ENCODE data around the gene MGAT5. TPM values are rescaled to one million over a fixed set of nuclear protein-coding genes. Genes with fewer than 3 reads are reported as not detected.

Gene MGAT5
- total RNA-seq, 1 donor from 2014 or later = 60.3 TPM

DNA sequence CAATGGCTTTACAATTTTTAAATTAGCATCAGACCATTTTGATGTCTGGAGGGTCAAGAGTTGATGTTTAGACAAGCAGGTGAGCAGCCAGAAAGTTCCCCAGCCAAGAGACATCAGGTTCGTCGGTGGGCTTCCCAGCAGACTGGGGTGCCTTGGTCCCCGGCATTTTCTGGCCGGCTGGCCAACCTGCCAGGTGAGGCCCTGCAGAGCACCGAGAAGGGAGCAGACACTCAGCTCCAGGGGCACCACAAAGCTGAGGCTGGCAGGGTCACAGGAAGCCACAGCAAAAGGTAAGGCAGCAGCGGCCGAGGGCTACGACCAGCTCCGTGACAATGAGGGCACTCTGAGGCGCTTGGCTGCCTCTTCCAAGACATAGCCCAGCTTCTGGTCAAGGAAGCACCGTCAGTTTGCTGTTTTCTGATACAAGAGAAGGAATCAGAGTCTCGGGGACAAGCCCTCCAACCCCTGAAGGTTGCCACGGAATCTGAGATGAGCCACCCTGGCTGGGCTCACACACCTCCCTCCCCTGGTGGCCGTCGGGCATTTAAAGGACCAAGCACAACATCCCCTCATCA, 229.0 kb downstream of the MGAT5 start:
- no peak for DNase-seq (ENCODE audit: low spot score in 2 of 2)
- no peak for FAIRE-seq

- DNase-seq (ENCODE audit: low spot score in 2 of 2) (no peak), FAIRE-seq (no peak)
These were observed 236.0 kb downstream of the MGAT5 start for GRCh38 chr2:134489732-134490384.

DNA sequence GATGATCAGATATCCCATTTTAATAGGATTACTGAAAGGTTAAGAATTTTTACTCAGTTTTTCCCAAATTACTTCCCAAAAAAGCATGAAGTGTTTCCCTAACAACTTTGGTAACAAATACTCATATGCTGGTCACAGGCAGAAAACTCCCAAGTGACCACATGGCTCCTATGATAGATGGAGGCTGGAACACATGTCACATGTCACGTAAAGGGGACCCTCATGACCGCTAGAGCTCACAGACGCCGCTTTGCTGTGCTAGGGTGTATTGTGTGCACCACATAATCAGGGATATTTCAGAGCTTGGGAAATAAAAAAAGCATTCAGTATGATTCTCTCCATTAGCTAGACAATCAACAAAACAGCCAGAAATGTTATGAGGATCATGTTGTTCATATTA, 236.7 kb downstream of the MGAT5 start:
- FAIRE-seq (no peak), DNase-seq (ENCODE audit: low spot score in 2 of 2) (no peak)

DNA sequence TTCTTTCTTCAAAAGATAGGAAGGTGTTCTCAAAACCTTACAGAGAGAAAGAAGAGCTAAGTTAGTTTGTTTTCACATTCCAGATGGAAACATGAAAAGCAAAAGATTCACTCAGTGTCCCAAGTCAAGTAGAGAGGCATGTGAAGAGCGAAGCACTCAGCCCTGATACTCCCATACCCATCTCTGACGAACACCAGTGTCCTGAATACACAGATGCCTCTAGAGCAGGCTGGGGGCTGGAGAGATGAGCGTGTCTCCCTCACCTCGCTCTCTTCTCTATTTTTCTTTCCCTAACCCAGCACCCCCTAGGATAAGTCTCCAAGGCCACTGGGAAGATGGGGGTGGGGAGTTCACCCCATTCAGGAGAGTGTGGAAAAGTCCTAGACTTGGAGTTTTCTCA, 237.2 kb downstream of the MGAT5 start:
- DNase-seq (ENCODE audit: low spot score in 2 of 2) (no peak), FAIRE-seq (no peak)

- FAIRE-seq = no peak
- peak in 1 of 2 donors; percentile 15 for DNase-seq (ENCODE audit: low spot score in 2 of 2)
These were observed 238.0 kb downstream of the MGAT5 start for GRCh38 chr2:134491771-134492441.

- no peak for DNase-seq (ENCODE audit: low spot score in 2 of 2)
- no peak for FAIRE-seq
These were observed 239.9 kb downstream of the MGAT5 start for GRCh38 chr2:134493797-134494196.

DNA sequence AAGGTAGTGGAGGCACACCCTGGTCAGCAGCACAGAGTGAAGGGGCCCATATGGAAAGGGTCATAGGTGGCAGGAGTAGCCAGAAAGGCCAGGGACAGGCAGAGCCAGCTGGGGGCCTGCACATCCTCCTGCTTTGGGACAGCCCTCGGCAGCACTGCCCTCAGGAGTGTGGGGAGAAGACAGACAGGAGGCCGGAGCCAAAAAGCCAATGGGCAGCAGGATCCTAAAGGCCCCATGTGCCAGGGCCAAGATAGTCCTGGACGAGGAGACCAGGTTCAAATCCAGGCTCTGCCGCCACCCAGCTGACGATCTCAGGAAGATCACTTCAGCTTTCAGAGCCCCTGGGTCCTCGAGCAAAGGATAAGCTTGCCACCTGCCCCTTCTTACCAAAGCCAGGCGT, 244.8 kb downstream of the MGAT5 start:
- no peak for FAIRE-seq
- DNase-seq (ENCODE audit: low spot score in 2 of 2) = no peak

DNA sequence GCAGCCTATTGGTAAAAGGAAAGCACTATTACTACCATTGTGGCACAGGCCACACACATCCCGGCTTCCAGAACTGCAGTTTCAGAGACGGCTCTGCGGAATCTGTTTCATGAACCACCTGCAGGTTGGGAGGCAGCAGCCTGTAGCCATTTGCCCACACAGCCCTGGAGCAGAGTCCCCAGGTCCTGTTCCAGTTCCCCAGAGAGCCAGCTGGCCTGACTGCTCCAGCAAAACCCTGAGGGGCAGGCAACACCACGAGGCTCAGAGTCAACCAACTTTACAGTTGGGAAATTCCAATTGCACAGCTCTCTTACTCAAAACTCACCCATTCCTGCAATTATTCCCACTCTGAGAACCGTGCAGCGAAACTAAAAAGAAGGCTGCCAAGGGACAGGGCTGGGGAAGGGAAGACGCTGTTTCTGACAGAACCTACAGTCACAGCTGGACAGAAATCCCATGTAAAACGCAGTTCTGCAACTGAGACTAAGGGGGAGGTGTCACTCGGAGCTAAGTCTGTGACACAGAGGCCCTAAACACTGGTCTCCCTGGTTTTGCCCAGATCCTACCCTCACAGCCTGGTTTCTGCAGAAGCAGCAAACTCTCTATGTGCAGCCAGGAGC, 245.5 kb downstream of the MGAT5 start:
- FAIRE-seq (no peak), DNase-seq (ENCODE audit: low spot score in 2 of 2) (no peak)

DNA sequence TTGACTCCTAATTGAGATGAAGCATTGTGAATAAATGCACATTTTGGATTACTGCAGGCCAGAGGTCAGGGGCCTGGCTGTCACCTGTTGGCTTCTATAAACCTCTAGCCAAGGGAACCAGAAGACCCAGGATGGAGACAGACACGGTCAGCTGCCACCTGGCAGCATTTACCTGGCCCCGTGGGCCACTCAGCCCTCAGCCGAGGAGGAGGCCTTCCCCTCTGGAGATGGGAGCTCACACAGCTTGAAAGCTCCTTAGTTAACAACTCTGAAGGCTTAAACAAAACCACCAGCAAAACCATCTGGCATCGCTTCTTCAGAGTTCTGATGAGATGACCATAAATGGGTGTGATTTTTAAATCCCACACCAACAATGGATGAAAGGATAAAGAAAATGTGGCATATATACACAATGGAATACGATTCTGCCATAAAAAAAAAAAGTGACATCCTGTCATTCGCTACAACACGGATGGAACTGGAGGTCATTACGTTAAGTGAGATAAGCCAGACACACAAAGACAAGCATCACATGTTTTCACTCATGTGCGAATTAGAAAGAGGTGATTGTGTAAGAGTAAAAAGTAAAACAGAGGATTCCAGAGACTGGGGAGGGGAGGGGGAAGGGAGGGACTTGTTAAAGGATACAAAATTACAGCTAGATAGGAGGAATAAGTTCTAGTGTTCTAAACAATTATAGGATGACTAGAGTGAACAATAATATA, 246.5 kb downstream of the MGAT5 start:
- FAIRE-seq (no peak), DNase-seq (ENCODE audit: low spot score in 2 of 2) (no peak)

- DNase-seq (ENCODE audit: low spot score in 2 of 2) = no peak
These were observed 247.7 kb downstream of the MGAT5 start for GRCh38 chr2:134501476-134502091.

DNA sequence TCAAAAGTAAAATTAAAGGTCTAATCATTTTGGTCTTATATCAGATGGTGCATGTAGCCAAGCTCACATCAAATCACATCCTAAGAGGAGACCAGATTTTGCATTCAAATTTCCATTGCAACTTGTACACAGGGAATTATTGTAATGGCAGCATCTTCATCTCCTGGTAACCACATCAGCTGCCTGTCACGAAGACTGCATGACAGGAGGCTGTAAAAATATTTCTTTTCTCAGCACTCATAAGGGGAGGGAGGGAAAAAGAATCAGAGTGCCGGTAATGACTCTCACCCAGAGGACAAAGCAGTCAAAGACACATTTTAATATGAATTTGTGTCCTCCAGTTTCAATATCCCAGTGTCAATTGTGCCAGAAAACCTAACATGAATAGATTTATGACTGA, 248.2 kb downstream of the MGAT5 start:
- no peak for FAIRE-seq
- no peak for DNase-seq (ENCODE audit: low spot score in 2 of 2)

More at GRCh38 chr2:134501476-134502091, 247.7 kb downstream of the MGAT5 start:
- no peak for FAIRE-seq

Small RNAs within 50 kb of the gene (small RNA-seq; reads per million reads assigned to genes)
- gene RNA5SP104 = not detected
